GM12878 (cell line): ENCODE data around the gene ZC3H7B. TPM values are rescaled to one million over a fixed set of nuclear protein-coding genes. Genes with fewer than 3 reads are reported as not detected.

ENCODE experiments used
- ATAC-seq: fragments of 200-7000 bp; cut with Tn5 transposase; 3 replicates; pipeline ENCODE4 v1.9.1; 2020; ENCODE audit warnings: mild to moderate bottlenecking, moderate library complexity
- BruUV-seq: library from RNA; stranded (reverse); fragments of 400-500 nt; replicated peaks from 2 replicates; lab custom pipeline; 2021; lab: Mats Ljungman, UMichigan
- CTCF ChIA-PET: fragments of 300-600 bp; sonication (Branson Sonifier 250); formaldehyde crosslinking; extraction: SDS; loops from one replicate; lab custom pipeline; 2021; ENCODE audit warnings: inconsistent platforms; lab: Yijun Ruan, JAX
- POLR2A ChIA-PET: fragments of 350-600 bp; formaldehyde crosslinking; extraction: SDS; loops from one replicate; lab custom pipeline; 2021; ENCODE audit warnings: inconsistent platforms; lab: Charles Lee
- RAD21 ChIA-PET: fragments of 300-600 bp; sonication (Branson Sonifier 250); formaldehyde crosslinking; loops from one replicate; lab custom pipeline; 2023; ENCODE audit warnings: antibody characterized with exemption; ENCODE audit not compliant: unreplicated experiment; lab: Charles Lee
- SMC1A ChIA-PET: fragments of 300-600 bp; sonication (Branson Sonifier 250); formaldehyde crosslinking; loops from one replicate; lab custom pipeline; 2023; ENCODE audit not compliant: unreplicated experiment, uncharacterized antibody; lab: Charles Lee
- DNase-seq: peaks from one replicate; pipeline ENCODE4 v3.0.0-alpha.2; 2011; ENCODE audit warnings: low read depth, low spot score
- FAIRE-seq: peaks from 3 replicates; lab custom pipeline; 2011; peaks lifted over from hg19 to GRCh38; lab: Jason Lieb, UNC
- H2AFZ ChIP-seq: 2 replicates; pipeline ENCODE4 v1.6.0; 2011; ENCODE audit warnings: low read depth, low read length, control low read depth; ENCODE audit not compliant: control insufficient read depth
- H3K27ac ChIP-seq: 2 replicates; pipeline ENCODE4 v1.5.1; 2011; ENCODE audit warnings: control low read depth; ENCODE audit not compliant: control insufficient read depth, insufficient read depth
- H3K27me3 ChIP-seq, 2 experiments: replicated peaks in 1 of 2; 2 replicates each; pipeline versions ENCODE4 v1.6.0 to v1.6.1; 2011; ENCODE audit warnings: low read length in 1 of 2; ENCODE audit not compliant: control insufficient read depth in 2 of 2, insufficient read depth in 2 of 2
- H3K36me3 ChIP-seq, 2 experiments: 2 replicates each; pipeline ENCODE4 v1.5.1; 2011; ENCODE audit warnings: low read length in 1 of 2; ENCODE audit not compliant: control insufficient read depth in 2 of 2, insufficient read depth in 2 of 2
- H3K4me1 ChIP-seq: 2 replicates; pipeline ENCODE4 v1.6.1; 2011; ENCODE audit warnings: mild to moderate bottlenecking, low read length, moderate library complexity, mixed read lengths; ENCODE audit not compliant: control insufficient read depth, insufficient read depth
- H3K4me2 ChIP-seq: 2 replicates; pipeline ENCODE4 v1.6.0; 2011; ENCODE audit warnings: control low read depth; ENCODE audit not compliant: control insufficient read depth, insufficient read depth
- H3K4me3 ChIP-seq: fragments of 200-600 bp; sonication (generic); 2 replicates; pipeline ENCODE4 v1.5.1; 2016
- H3K79me2 ChIP-seq: 2 replicates; pipeline ENCODE4 v1.6.0; 2011; ENCODE audit warnings: low read length; ENCODE audit not compliant: control insufficient read depth, insufficient read depth
- H3K9ac ChIP-seq: 2 replicates; pipeline ENCODE4 v1.8.0; 2011; ENCODE audit warnings: low read length, control low read depth, mixed read lengths; ENCODE audit not compliant: control insufficient read depth, insufficient read depth
- H3K9me3 ChIP-seq: replicated peaks from 3 replicates; pipeline ENCODE4 v1.5.1; 2011; ENCODE audit warnings: mild to moderate bottlenecking, low read length; ENCODE audit not compliant: control insufficient read depth, insufficient read depth
- H4K20me1 ChIP-seq: 2 replicates; pipeline ENCODE4 v1.6.0; 2011; ENCODE audit not compliant: control insufficient read depth, insufficient read depth
- SMAD1 ChIP-seq: fragments of 450-650 bp; IDR thresholded peaks from 2 replicates; pipeline ENCODE4 v1.6.1; 2018; ENCODE audit warnings: mild to moderate bottlenecking, low read depth; ENCODE audit not compliant: partially characterized antibody
- SPI1 ChIP-seq: IDR thresholded peaks from 2 replicates; pipeline ENCODE4 v1.6.1; 2011; ENCODE audit warnings: low read depth, mild to moderate bottlenecking, low read length, moderate library complexity, borderline replicate concordance; ENCODE audit not compliant: insufficient read depth
- WGBS: methylation state at CpG from one replicate; pipeline ENCODE4 v1.1.6; 2016; ENCODE audit warnings: low lambda C conversion rate; ENCODE audit not compliant: insufficient replicate concordance, insufficient coverage; ENCODE audit errors: missing lambda C conversion rate; 5-methylcytosine and 5-hydroxymethylcytosine counted together
- in situ Hi-C: fragments of 300-500 bp; cut with MboI; formaldehyde crosslinking; loops from 9 replicates; pipeline ENCODE4 v1.14.3; 2018; ENCODE audit warnings: mixed read lengths
- intact Hi-C: fragments of 100-400 bp; cut with micrococcal nuclease; formaldehyde crosslinking; loops from one replicate; pipeline ENCODE4 v1.14.2; 2022; ENCODE audit not compliant: unreplicated experiment
- polyA plus RNA-seq, 11 experiments: library from polyadenylated mRNA; depleted of rRNA in 4 of 11; unstranded in 6 of 11; stranded (reverse) in 5 of 11; fragments of >200 nt; fragmentation: Nextera tagmentation in 4 of 11; fragmentation: Illumina TruSeq in 1 of 11; extraction: Ambion mirVana in 4 of 11; extraction: Trizol in 1 of 11; gene quantifications; 1 replicate in 1 of 11; 2 replicates in 10 of 11; pipeline versions ENCODE4 v1.2.1 to v1.2.3, GENCODE V29; 2011 to 2016; ENCODE audit warnings: inconsistent platforms in 2 of 11, missing spikeins in 2 of 11, low read depth in 1 of 11
- total RNA-seq, 4 experiments: library from RNA; depleted of rRNA in 3 of 4; stranded (reverse); fragments of >200 nt in 3 of 4; fragmentation: Illumina TruSeq in 1 of 4; extraction: Trizol in 1 of 4; gene quantifications; 2 replicates each; pipeline versions ENCODE4 v1.2.1 to v1.2.3, GENCODE V29; 2013 to 2021
- TF ChIP-seq, protein P1 (sequence below): fragments of 450-650 bp; IDR thresholded peaks from 2 replicates; pipeline ENCODE4 v1.6.1; 2018; ENCODE audit warnings: mild to moderate bottlenecking, low read depth, moderate library complexity; ENCODE audit not compliant: partially characterized antibody

The ZC3H7B gene
- total and polyA plus RNA-seq, 10 of the 15 experiments (the other 5 are each of a cell fraction or from before 2014, with no cell fraction given): 0.26 to 52.3 (median 22.4) TPM

DNA sequence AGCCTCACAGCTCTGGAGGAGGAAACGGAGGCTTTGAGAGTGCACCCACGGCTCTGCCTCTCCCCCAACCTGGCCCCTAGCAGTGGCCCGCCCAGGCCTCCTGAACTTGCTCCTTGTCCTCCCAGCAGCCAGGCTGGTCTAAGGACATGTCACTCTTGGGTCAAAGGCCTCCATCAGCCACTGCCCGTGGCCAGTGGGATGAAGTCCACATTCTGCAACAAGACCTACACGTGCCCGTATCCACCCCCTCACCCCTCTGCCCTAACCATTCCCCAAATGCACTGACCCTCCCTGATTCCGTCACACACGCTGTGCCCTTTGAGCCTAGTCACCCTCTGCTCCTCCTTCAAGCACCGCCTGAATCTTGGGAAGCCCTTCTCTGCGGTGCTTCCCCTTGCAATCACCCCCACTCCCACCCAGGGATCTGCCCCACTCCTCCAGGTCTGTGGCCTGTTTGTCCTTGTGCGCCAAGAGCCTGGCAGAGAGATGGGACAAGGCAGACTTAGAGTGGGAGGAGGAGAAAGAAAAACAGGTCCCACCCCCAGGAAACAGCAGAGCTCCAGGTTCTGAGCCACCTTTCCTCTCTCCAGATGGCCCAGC is 43.0 kb downstream of the ZC3H7B start:
- no peak overlapping the region for H3K9ac ChIP-seq
- no peaks in the 10 kb centered on the region for H3K4me1 ChIP-seq
- H3K4me2 ChIP-seq: no peak overlapping the region
- ChIA-PET POLR2A (no interaction called here), SMC1A (interaction anchor here (1.3 kb wide), 1 partner anchor 102 kb away, joined by 3 read pairs; the partner anchor contains the start of gene TOB2)
- H3K27me3 ChIP-seq: no peaks in the 10 kb centered on the region
- no peak overlapping the region for H3K4me3 ChIP-seq
- ATAC-seq: no peak
- intact Hi-C loops: no loop called here
- no peak for DNase-seq
- FAIRE-seq: no peak
- TF ChIP-seq, protein P1, sequence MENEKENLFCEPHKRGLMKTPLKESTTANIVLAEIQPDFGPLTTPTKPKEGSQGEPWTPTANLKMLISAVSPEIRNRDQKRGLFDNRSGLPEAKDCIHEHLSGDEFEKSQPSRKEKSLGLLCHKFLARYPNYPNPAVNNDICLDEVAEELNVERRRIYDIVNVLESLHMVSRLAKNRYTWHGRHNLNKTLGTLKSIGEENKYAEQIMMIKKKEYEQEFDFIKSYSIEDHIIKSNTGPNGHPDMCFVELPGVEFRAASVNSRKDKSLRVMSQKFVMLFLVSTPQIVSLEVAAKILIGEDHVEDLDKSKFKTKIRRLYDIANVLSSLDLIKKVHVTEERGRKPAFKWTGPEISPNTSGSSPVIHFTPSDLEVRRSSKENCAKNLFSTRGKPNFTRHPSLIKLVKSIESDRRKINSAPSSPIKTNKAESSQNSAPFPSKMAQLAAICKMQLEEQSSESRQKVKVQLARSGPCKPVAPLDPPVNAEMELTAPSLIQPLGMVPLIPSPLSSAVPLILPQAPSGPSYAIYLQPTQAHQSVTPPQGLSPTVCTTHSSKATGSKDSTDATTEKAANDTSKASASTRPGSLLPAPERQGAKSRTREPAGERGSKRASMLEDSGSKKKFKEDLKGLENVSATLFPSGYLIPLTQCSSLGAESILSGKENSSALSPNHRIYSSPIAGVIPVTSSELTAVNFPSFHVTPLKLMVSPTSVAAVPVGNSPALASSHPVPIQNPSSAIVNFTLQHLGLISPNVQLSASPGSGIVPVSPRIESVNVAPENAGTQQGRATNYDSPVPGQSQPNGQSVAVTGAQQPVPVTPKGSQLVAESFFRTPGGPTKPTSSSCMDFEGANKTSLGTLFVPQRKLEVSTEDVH: no peak
- no peak for TF ChIP-seq SMAD1
- no peak for TF ChIP-seq SPI1
- TF ChIP-seq, all 136 proteins: peak for 0
- H3K79me2 ChIP-seq: no peaks in the 10 kb centered on the region
- ChIA-PET RAD21 (no interaction called here), CTCF (no interaction called here)
- no peak overlapping the region for H3K27ac ChIP-seq
- WGBS: 94% methylated on average over 11 of the region's 11 CpGs
- H4K20me1 ChIP-seq: no peaks in the 10 kb centered on the region
- no peak overlapping the region for H2AFZ ChIP-seq
- H3K9me3 ChIP-seq: no peaks in the 10 kb centered on the region
- in situ Hi-C loops: no loop called here
- BruUV-seq: no TSS peak
- peaks cover 17 to 33% of the 10 kb centered on the region in 2 experiments; a peak in 3 of 4 replicates for H3K36me3 ChIP-seq
